ENCODE results near the gene LIF. TPM values are rescaled to one million over a fixed set of nuclear protein-coding genes. Genes with fewer than 3 reads are reported as not detected.

Gene LIF
- total and polyA plus RNA-seq, 9 donors: 0.35 to 8.3 (median 1.9) TPM

GRCh38 chr22:30273711-30274436 lies 27.3 kb upstream of the LIF start:
- no peak overlapping the region for H3K4me3 ChIP-seq
- no peaks in the 10 kb centered on the region for H3K27me3 ChIP-seq
- 49 to 63% (median 49%) methylated on average over 10 of the region's 10 CpGs for WGBS, 3 donors
- H3K36me3 ChIP-seq: no peaks in the 10 kb centered on the region
- no peaks in the 10 kb centered on the region for H3K4me1 ChIP-seq (ENCODE audit: insufficient read depth)
- H3K9me3 ChIP-seq: no peaks in the 10 kb centered on the region
- DNase-seq: no peak
- TF ChIP-seq CTCF (IDR thresholded peaks at IDR 0.05) (no peak), EP300 (IDR thresholded peaks at IDR 0.05) (no peak), POLR2A (IDR thresholded peaks at IDR 0.05) (no peak)
- H3K27ac ChIP-seq: no peak overlapping the region
- intact Hi-C loops (cut with DNase I): loop anchor here in 1 of 4 donors (10.0 kb wide), 1 partner anchor 831 kb away; the partner anchor contains the start of gene SELENOM

- Histone ChIP-seq H3K27ac (no peak overlapping the region), H3K9me3 (no peaks in the 10 kb centered on the region), H3K4me3 (no peak overlapping the region), H3K36me3 (no peaks in the 10 kb centered on the region), H3K4me1 (ENCODE audit: insufficient read depth) (no peaks in the 10 kb centered on the region), H3K27me3 (no peaks in the 10 kb centered on the region)
- WGBS, 3 donors: 80 to 85% (median 82%) methylated on average over 16 of the region's 16 CpGs
- DNase-seq: no peak
- intact Hi-C loops (cut with DNase I): loop anchor here in 1 of 4 donors (10.0 kb wide), 1 partner anchor 832 kb away; the partner anchor contains the start of gene SELENOM
- TF ChIP-seq EP300 (IDR thresholded peaks at IDR 0.05) (no peak), POLR2A (IDR thresholded peaks at IDR 0.05) (no peak), CTCF (IDR thresholded peaks at IDR 0.05) (no peak)
Observed at GRCh38 chr22:30272781-30273601, 26.4 kb upstream of the LIF start.

- Histone ChIP-seq H3K36me3 (no peaks in the 10 kb centered on the region), H3K4me1 (ENCODE audit: insufficient read depth) (no peaks in the 10 kb centered on the region), H3K4me3 (no peak overlapping the region), H3K9me3 (no peaks in the 10 kb centered on the region), H3K27me3 (no peaks in the 10 kb centered on the region), H3K27ac (no peak overlapping the region)
- intact Hi-C loops (cut with DNase I): loop anchor here in 1 of 4 donors (10.0 kb wide), 1 partner anchor 834 kb away; the partner anchor contains the start of gene SELENOM
- no peak for TF ChIP-seq CTCF (IDR thresholded peaks at IDR 0.05)
- no peak for TF ChIP-seq POLR2A (IDR thresholded peaks at IDR 0.05)
- no peak for TF ChIP-seq EP300 (IDR thresholded peaks at IDR 0.05)
- DNase-seq: no peak
- 77 to 85% (median 84%) methylated on average over 16 of the region's 16 CpGs for WGBS, 3 donors
Observed at GRCh38 chr22:30270832-30271231, 24.3 kb upstream of the LIF start.

GRCh38 chr22:30268331-30268730 lies 21.8 kb upstream of the LIF start:
- DNase-seq: no peak
- H3K4me3 ChIP-seq: no peak overlapping the region
- TF ChIP-seq EP300 (IDR thresholded peaks at IDR 0.05): no peak
- no peak overlapping the region for H3K27ac ChIP-seq
- H3K27me3 ChIP-seq: no peaks in the 10 kb centered on the region
- no peaks in the 10 kb centered on the region for H3K4me1 ChIP-seq (ENCODE audit: insufficient read depth)
- no peaks in the 10 kb centered on the region for H3K9me3 ChIP-seq
- 88 to 90% (median 88%) methylated on average over 8 of the region's 8 CpGs for WGBS, 3 donors
- intact Hi-C loops (cut with DNase I): loop anchor here in 2 of 4 donors (5.0 to 10.0 kb wide), 2 partner anchors 114 to 216 kb away; no protein-coding TSS in a partner anchor
- H3K36me3 ChIP-seq: no peaks in the 10 kb centered on the region
